Measurements from ENCODE around the gene POLR2F.

POLR2F gene

GRCh38 chr22:37917874-37918548, 35.5 kb upstream of the POLR2F start:
- Mint-ChIP-seq H3K4me1 (ENCODE audit: low read depth) (peaks cover 15% of the 10 kb centered on the region), H3K36me3 (ENCODE audit: low read depth) (peaks cover 43% of the 10 kb centered on the region), H3K9me3 (no peaks in the 10 kb centered on the region), H3K27me3 (no peaks in the 10 kb centered on the region), H3K4me3 (no peak overlapping the region), H3K27ac (no peak overlapping the region)
- intact Hi-C loops (cut with micrococcal nuclease), result no loop called here

- no peak overlapping the region for H3K27ac Mint-ChIP-seq
- no peaks in the 10 kb centered on the region for H3K9me3 Mint-ChIP-seq
- peaks cover 44% of the 10 kb centered on the region for H3K36me3 Mint-ChIP-seq (ENCODE audit: low read depth)
- intact Hi-C loops (cut with micrococcal nuclease), result no loop called here
- no peaks in the 10 kb centered on the region for H3K27me3 Mint-ChIP-seq
- no peak overlapping the region for H3K4me3 Mint-ChIP-seq
- H3K4me1 Mint-ChIP-seq (ENCODE audit: low read depth), result peaks cover 9% of the 10 kb centered on the region
These were observed 34.8 kb upstream of the POLR2F start for GRCh38 chr22:37918580-37919270.

- intact Hi-C loops (cut with micrococcal nuclease), result no loop called here
- Mint-ChIP-seq H3K4me3 (peak overlapping the region; percentile 75), H3K4me1 (ENCODE audit: low read depth) (peaks cover 9% of the 10 kb centered on the region), H3K27me3 (no peaks in the 10 kb centered on the region), H3K36me3 (ENCODE audit: low read depth) (peaks cover 58% of the 10 kb centered on the region), H3K9me3 (no peaks in the 10 kb centered on the region), H3K27ac (peak overlapping the region; percentile 98)
These were observed 33.4 kb upstream of the POLR2F start for GRCh38 chr22:37920126-37920525.

- Mint-ChIP-seq H3K27me3 (no peaks in the 10 kb centered on the region), H3K27ac (no peak overlapping the region), H3K4me1 (ENCODE audit: low read depth) (peaks cover 9% of the 10 kb centered on the region), H3K9me3 (no peaks in the 10 kb centered on the region), H3K4me3 (no peak overlapping the region), H3K36me3 (ENCODE audit: low read depth) (peaks cover 68% of the 10 kb centered on the region)
- intact Hi-C loops (cut with micrococcal nuclease), result no loop called here
These were observed 31.3 kb upstream of the POLR2F start for GRCh38 chr22:37922191-37922590.

GRCh38 chr22:37923927-37924326, 29.6 kb upstream of the POLR2F start:
- Mint-ChIP-seq H3K27me3 (no peaks in the 10 kb centered on the region), H3K4me1 (ENCODE audit: low read depth) (peaks cover 9% of the 10 kb centered on the region), H3K9me3 (no peaks in the 10 kb centered on the region), H3K4me3 (no peak overlapping the region), H3K27ac (no peak overlapping the region), H3K36me3 (ENCODE audit: low read depth) (peaks cover 71% of the 10 kb centered on the region)
- intact Hi-C loops (cut with micrococcal nuclease), result no loop called here

GRCh38 chr22:37924386-37925065, 29.0 kb upstream of the POLR2F start:
- no peak overlapping the region for H3K4me3 Mint-ChIP-seq
- intact Hi-C loops (cut with micrococcal nuclease), result no loop called here
- H3K27me3 Mint-ChIP-seq, result no peaks in the 10 kb centered on the region
- H3K9me3 Mint-ChIP-seq, result no peaks in the 10 kb centered on the region
- peaks cover 77% of the 10 kb centered on the region for H3K36me3 Mint-ChIP-seq (ENCODE audit: low read depth)
- peaks cover 9% of the 10 kb centered on the region for H3K4me1 Mint-ChIP-seq (ENCODE audit: low read depth)
- H3K27ac Mint-ChIP-seq, result no peak overlapping the region

- Mint-ChIP-seq H3K4me1 (ENCODE audit: low read depth) (peaks cover under 1% of the 10 kb centered on the region), H3K9me3 (no peaks in the 10 kb centered on the region), H3K27me3 (no peaks in the 10 kb centered on the region), H3K4me3 (no peak overlapping the region), H3K27ac (no peak overlapping the region), H3K36me3 (ENCODE audit: low read depth) (peaks cover 81% of the 10 kb centered on the region)
- intact Hi-C loops (cut with micrococcal nuclease), result no loop called here
These were observed 28.2 kb upstream of the POLR2F start for GRCh38 chr22:37925330-37925729.

- Mint-ChIP-seq H3K27me3 (no peaks in the 10 kb centered on the region), H3K9me3 (no peaks in the 10 kb centered on the region), H3K36me3 (ENCODE audit: low read depth) (peaks cover 81% of the 10 kb centered on the region), H3K27ac (no peak overlapping the region), H3K4me3 (no peak overlapping the region), H3K4me1 (ENCODE audit: low read depth) (no peaks in the 10 kb centered on the region)
- intact Hi-C loops (cut with micrococcal nuclease), result no loop called here
These were observed 27.7 kb upstream of the POLR2F start for GRCh38 chr22:37925767-37926166.

- no peaks in the 10 kb centered on the region for H3K4me1 Mint-ChIP-seq (ENCODE audit: low read depth)
- no peaks in the 10 kb centered on the region for H3K9me3 Mint-ChIP-seq
- intact Hi-C loops (cut with micrococcal nuclease), result no loop called here
- H3K4me3 Mint-ChIP-seq, result no peak overlapping the region
- peaks cover 80% of the 10 kb centered on the region for H3K36me3 Mint-ChIP-seq (ENCODE audit: low read depth)
- no peaks in the 10 kb centered on the region for H3K27me3 Mint-ChIP-seq
- no peak overlapping the region for H3K27ac Mint-ChIP-seq
These were observed 27.1 kb upstream of the POLR2F start for GRCh38 chr22:37926358-37926757.

- H3K36me3 Mint-ChIP-seq (ENCODE audit: low read depth), result peaks cover 81% of the 10 kb centered on the region
- no peaks in the 10 kb centered on the region for H3K27me3 Mint-ChIP-seq
- H3K4me3 Mint-ChIP-seq, result no peak overlapping the region
- H3K27ac Mint-ChIP-seq, result no peak overlapping the region
- no peaks in the 10 kb centered on the region for H3K9me3 Mint-ChIP-seq
- intact Hi-C loops (cut with micrococcal nuclease), result no loop called here
- no peaks in the 10 kb centered on the region for H3K4me1 Mint-ChIP-seq (ENCODE audit: low read depth)
These were observed 26.5 kb upstream of the POLR2F start for GRCh38 chr22:37926771-37927636.

- no peaks in the 10 kb centered on the region for H3K27me3 Mint-ChIP-seq
- no peak overlapping the region for H3K27ac Mint-ChIP-seq
- peaks cover 87% of the 10 kb centered on the region for H3K36me3 Mint-ChIP-seq (ENCODE audit: low read depth)
- no peak overlapping the region for H3K4me3 Mint-ChIP-seq
- intact Hi-C loops (cut with micrococcal nuclease), result no loop called here
- H3K4me1 Mint-ChIP-seq (ENCODE audit: low read depth), result no peaks in the 10 kb centered on the region
- no peaks in the 10 kb centered on the region for H3K9me3 Mint-ChIP-seq
These were observed 25.9 kb upstream of the POLR2F start for GRCh38 chr22:37927637-37927936.

GRCh38 chr22:37929390-37929789, 24.1 kb upstream of the POLR2F start:
- intact Hi-C loops (cut with micrococcal nuclease), result no loop called here

GRCh38 chr22:37930270-37930951, 23.1 kb upstream of the POLR2F start:
- Mint-ChIP-seq H3K4me1 (ENCODE audit: low read depth) (peaks cover 16% of the 10 kb centered on the region), H3K9me3 (no peaks in the 10 kb centered on the region), H3K27me3 (no peaks in the 10 kb centered on the region), H3K36me3 (ENCODE audit: low read depth) (peaks cover 68% of the 10 kb centered on the region), H3K27ac (no peak overlapping the region), H3K4me3 (no peak overlapping the region)
- intact Hi-C loops (cut with micrococcal nuclease), result no loop called here

More at GRCh38 chr22:37929390-37929789, 24.1 kb upstream of the POLR2F start:
- Mint-ChIP-seq H3K4me1 (ENCODE audit: low read depth) (peaks cover 16% of the 10 kb centered on the region), H3K27ac (no peak overlapping the region), H3K9me3 (no peaks in the 10 kb centered on the region), H3K27me3 (no peaks in the 10 kb centered on the region), H3K4me3 (no peak overlapping the region), H3K36me3 (ENCODE audit: low read depth) (peaks cover 78% of the 10 kb centered on the region)
